B cell (primary cell): Measurements from ENCODE around the gene HS6ST3. TPM values are rescaled to one million over a fixed set of nuclear protein-coding genes. Genes with fewer than 3 reads are reported as not detected.

Source experiments
- ATAC-seq: fragments of 200-7000 bp; cut with Tn5 transposase; one replicate; pipeline ENCODE4 v1.10.0; 2021; ENCODE audit warnings: low read depth, mild to moderate bottlenecking, moderate number of reproducible peaks, moderate library complexity
- CTCF ChIA-PET: fragments of 350-600 bp; sonication (Branson Sonifier 250); formaldehyde crosslinking; loops from one replicate; lab custom pipeline; 2021; ENCODE audit warnings: antibody characterized with exemption, inconsistent platforms; lab: Charles Lee
- POLR2A ChIA-PET: fragments of 350-600 bp; sonication (Branson Sonifier 250); formaldehyde crosslinking; loops from one replicate; lab custom pipeline; 2021; ENCODE audit warnings: antibody characterized with exemption; lab: Charles Lee
- DNase-seq: peaks from one replicate; pipeline ENCODE4 v3.0.0; 2013
- H2AFZ ChIP-seq: 2 replicates; pipeline ENCODE4 v1.6.1; 2012; ENCODE audit warnings: mild to moderate bottlenecking, low read depth, low read length; ENCODE audit not compliant: insufficient read depth, poor library complexity, severe bottlenecking
- H3K27ac ChIP-seq, 2 donors: 1 replicate in 1 of 2; 2 replicates in 1 of 2; pipeline ENCODE4 v1.5.1; 2012 to 2013; ENCODE audit warnings: low read length in 2 of 2, mild to moderate bottlenecking in 2 of 2, moderate library complexity in 1 of 2
- H3K27me3 ChIP-seq, 4 experiments: fragments of 200-600 bp in 1 of 4; sonication (generic) in 1 of 4; replicated peaks in 1 of 4; 1 replicate in 2 of 4; 2 replicates in 2 of 4; pipeline versions ENCODE4 v1.6.1 to v1.7.0; 2013 to 2016; ENCODE audit warnings: low read length in 3 of 4, mild to moderate bottlenecking in 2 of 4, mixed read lengths in 1 of 4, moderate library complexity in 1 of 4; ENCODE audit not compliant: insufficient read depth in 4 of 4, control insufficient read depth in 3 of 4; ENCODE audit errors: control extremely low read depth in 1 of 4
- H3K36me3 ChIP-seq, 2 experiments: replicated peaks in 1 of 2; 1 replicate in 1 of 2; 2 replicates in 1 of 2; pipeline versions ENCODE4 v1.6.1 to v1.7.1; 2013; ENCODE audit warnings: low read length in 1 of 2; ENCODE audit not compliant: insufficient read depth in 2 of 2, control insufficient read depth in 1 of 2; ENCODE audit errors: control extremely low read depth in 1 of 2, extremely low read depth in 1 of 2
- H3K4me1 ChIP-seq, 2 donors: fragments of 200-600 bp in 1 of 2; sonication (generic) in 1 of 2; 1 replicate in 1 of 2; 2 replicates in 1 of 2; pipeline versions ENCODE4 v1.5.1 to v1.6.1; 2013 to 2017; ENCODE audit warnings: low read length in 2 of 2; ENCODE audit not compliant: control insufficient read depth in 2 of 2, insufficient read depth in 2 of 2
- H3K4me2 ChIP-seq: replicated peaks from 2 replicates; pipeline ENCODE3; 2012; ENCODE audit warnings: mild to moderate bottlenecking, low read depth, low read length; ENCODE audit not compliant: poor library complexity, severe bottlenecking
- H3K4me3 ChIP-seq, 5 experiments: fragments of 200-600 bp in 1 of 5; sonication (generic) in 1 of 5; 1 replicate in 3 of 5; 2 replicates in 2 of 5; pipeline versions ENCODE4 v1.5.1 to v1.7.0; 2011 to 2016; ENCODE audit warnings: low read length in 4 of 5, mild to moderate bottlenecking in 4 of 5, low read depth in 2 of 5, control low read depth in 1 of 5, moderate library complexity in 1 of 5; ENCODE audit not compliant: insufficient read depth in 1 of 5; ENCODE audit errors: control extremely low read depth in 1 of 5, extremely low read depth in 1 of 5
- H3K79me2 ChIP-seq: fragments of 200-600 bp; sonication (generic); one replicate; pipeline ENCODE4 v1.6.0; 2016; ENCODE audit warnings: low read length; ENCODE audit not compliant: control insufficient read depth, insufficient read depth
- H3K9ac ChIP-seq: fragments of 200-600 bp; sonication (generic); 2 replicates; pipeline ENCODE4 v1.6.1; 2017; ENCODE audit warnings: mild to moderate bottlenecking, low read length, moderate library complexity
- H3K9me3 ChIP-seq, 3 donors: one replicate each; pipeline versions ENCODE4 v1.6.1 to v1.7.1; 2013; ENCODE audit warnings: low read length in 2 of 3; ENCODE audit not compliant: control insufficient read depth in 2 of 3, insufficient read depth in 1 of 3; ENCODE audit errors: control extremely low read depth in 1 of 3
- H4K20me1 ChIP-seq: 2 replicates; pipeline ENCODE4 v1.6.0; 2012; ENCODE audit warnings: mild to moderate bottlenecking, low read length; ENCODE audit not compliant: insufficient read depth, control insufficient read depth, poor library complexity, severe bottlenecking
- H3K27ac Mint-ChIP-seq: one replicate; pipeline ENCODE4 v1.8.0; 2021; ENCODE audit warnings: mixed read lengths
- H3K27me3 Mint-ChIP-seq: one replicate; pipeline ENCODE4 v1.8.0; 2021; ENCODE audit warnings: mixed read lengths
- H3K4me1 Mint-ChIP-seq: one replicate; pipeline ENCODE4 v1.8.0; 2021; ENCODE audit warnings: mixed read lengths
- H3K4me3 Mint-ChIP-seq: one replicate; pipeline ENCODE4 v1.8.0; 2021; ENCODE audit warnings: mixed read lengths
- H3K9me3 Mint-ChIP-seq: one replicate; pipeline ENCODE4 v1.8.0; 2022; ENCODE audit warnings: mixed read lengths; ENCODE audit not compliant: insufficient read depth
- CTCF ChIP-seq: fragments of 200-600 bp; IDR thresholded peaks from one replicate; pipeline ENCODE4 v1.8.0; 2022; ENCODE audit warnings: antibody characterized with exemption, mild to moderate bottlenecking
- EZH2 ChIP-seq: IDR thresholded peaks from 2 replicates; pipeline ENCODE4 v1.6.1; 2012; ENCODE audit warnings: borderline replicate concordance, low read depth, mild to moderate bottlenecking, moderate library complexity, low read length; ENCODE audit not compliant: insufficient read depth, poor library complexity, severe bottlenecking
- WGBS: methylation state at CpG from one replicate; pipeline ENCODE4 v1.1.5; 2013; ENCODE audit warnings: missing lambda C conversion rate; ENCODE audit not compliant: insufficient coverage; 5-methylcytosine and 5-hydroxymethylcytosine counted together
- intact Hi-C: fragments of 100-400 bp; cut with micrococcal nuclease; formaldehyde crosslinking; loops from one replicate; pipeline ENCODE4 v1.10.0; 2022
- polyA plus RNA-seq: library from polyadenylated mRNA; depleted of rRNA; stranded (reverse); fragments of >200 nt; gene quantifications from 2 replicates; pipeline ENCODE4 v1.2.3, GENCODE V29; 2012
- total RNA-seq, 2 donors: library from RNA; stranded (reverse); fragments of 120-200 nt in 1 of 2; gene quantifications; 1 replicate in 1 of 2; 2 replicates in 1 of 2; pipeline versions ENCODE4 v1.2.3 to v1.2.4, GENCODE V29; 2013 to 2022

The HS6ST3 gene
- total and polyA plus RNA-seq, 2 donors (not counting 1 experiment from before 2014, with no cell fraction given) = not detected

GRCh38 chr13:96223231-96223630 lies 133.3 kb downstream of the HS6ST3 start:
- no peak overlapping the region for H3K27ac Mint-ChIP-seq
- no peak overlapping the region for H3K27ac ChIP-seq
- POLR2A ChIA-PET = no interaction called here
- no peak overlapping the region for H3K4me2 ChIP-seq
- intact Hi-C loops = no loop called here
- ATAC-seq (no peak), DNase-seq (no peak)
- no peaks in the 10 kb centered on the region for H3K27me3 ChIP-seq
- H3K27me3 Mint-ChIP-seq = no peaks in the 10 kb centered on the region
- no peak overlapping the region for H3K9ac ChIP-seq
- H2AFZ ChIP-seq = no peak overlapping the region
- no peaks in the 10 kb centered on the region for H3K9me3 ChIP-seq
- no peaks in the 10 kb centered on the region for H3K79me2 ChIP-seq
- no peaks in the 10 kb centered on the region for H3K4me1 ChIP-seq
- no peaks in the 10 kb centered on the region for H3K9me3 Mint-ChIP-seq
- CTCF ChIA-PET = interaction anchor here (1.1 kb wide), 1 partner anchor 203 kb away, joined by 3 read pairs; no protein-coding TSS in a partner anchor
- H3K4me3 Mint-ChIP-seq = no peak overlapping the region
- no peaks in the 10 kb centered on the region for H4K20me1 ChIP-seq
- TF ChIP-seq CTCF (no peak), EZH2 (no peak)
- H3K4me3 ChIP-seq = no peak overlapping the region
- H3K36me3 ChIP-seq = no peaks in the 10 kb centered on the region
- 86% methylated on average over 4 of the region's 5 CpGs for WGBS
- H3K4me1 Mint-ChIP-seq = no peaks in the 10 kb centered on the region

DNA sequence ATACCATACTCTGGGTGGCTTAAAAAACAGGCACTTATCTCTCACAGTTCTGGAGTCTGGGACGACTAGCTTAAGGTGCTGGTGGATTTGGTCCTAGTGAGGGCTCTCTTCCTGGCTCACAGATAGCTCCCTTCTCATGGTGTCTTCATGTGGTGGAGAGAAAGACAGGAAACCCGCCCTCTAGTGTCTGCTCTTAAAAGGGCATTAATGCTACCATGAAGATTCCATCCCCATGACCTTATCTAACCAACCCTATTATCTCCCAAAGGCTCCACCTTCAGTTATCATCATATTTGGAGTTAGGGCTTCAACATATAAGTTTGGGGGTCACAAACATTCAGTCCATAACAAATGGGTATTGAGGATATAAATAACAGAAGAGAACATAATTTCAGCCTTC lies 139.4 kb downstream of the HS6ST3 start:
- H3K4me2 ChIP-seq = no peak overlapping the region
- H3K79me2 ChIP-seq = no peaks in the 10 kb centered on the region
- no peaks in the 10 kb centered on the region for H3K4me1 ChIP-seq
- H3K27ac Mint-ChIP-seq = no peak overlapping the region
- ATAC-seq (no peak), DNase-seq (no peak)
- ChIA-PET CTCF (interaction anchor here (1.0 kb wide), 1 partner anchor 91 kb away, joined by 3 read pairs; no protein-coding TSS in a partner anchor), POLR2A (no interaction called here)
- H3K36me3 ChIP-seq = no peaks in the 10 kb centered on the region
- H3K9ac ChIP-seq = no peak overlapping the region
- intact Hi-C loops = no loop called here
- no peak overlapping the region for H3K27ac ChIP-seq
- no peaks in the 10 kb centered on the region for H3K4me1 Mint-ChIP-seq
- H3K27me3 Mint-ChIP-seq = no peaks in the 10 kb centered on the region
- no peak overlapping the region for H2AFZ ChIP-seq
- H3K9me3 Mint-ChIP-seq = no peaks in the 10 kb centered on the region
- 40% methylated on average over 1 of the region's 2 CpGs for WGBS
- TF ChIP-seq CTCF (peak; percentile 1), EZH2 (no peak)
- no peak overlapping the region for H3K4me3 ChIP-seq
- no peaks in the 10 kb centered on the region for H4K20me1 ChIP-seq
- H3K27me3 ChIP-seq = no peaks in the 10 kb centered on the region
- peaks cover 0 to 1% (median 0%) of the 10 kb centered on the region in 3 donors for H3K9me3 ChIP-seq
- no peak overlapping the region for H3K4me3 Mint-ChIP-seq
